ENCODE measurements around the gene MFSD6. TPM values are rescaled to one million over a fixed set of nuclear protein-coding genes. Genes with fewer than 3 reads are reported as not detected.

MFSD6 gene
- total and polyA plus RNA-seq, 2 of the 8 experiments (the other 6 are each of a cell fraction or from before 2014, with no cell fraction given): 1.8 to 5.1 TPM

- Histone ChIP-seq H4K5ac (ENCODE audit: insufficient read length, low read depth, low read length) (no peak overlapping the region), H2BK5ac (ENCODE audit: low read depth, low read length) (no peak overlapping the region), H3K79me1 (ENCODE audit: low read depth, low read length) (no peaks in the 10 kb centered on the region), H3K56ac (replicated peaks; ENCODE audit: insufficient read length, low read depth, low read length) (no peak overlapping the region), H3K36me3 (ENCODE audit: control insufficient read depth in 2 of 4, insufficient read depth in 4 of 4, low read length in 3 of 4) (no peaks in the 10 kb centered on the region), H3K9ac (replicated peaks in 1 of 4; ENCODE audit: extremely low read depth in 1 of 4, low read depth in 3 of 4, low read length in 3 of 4) (no peak overlapping the region), H2AFZ (ENCODE audit: low read length) (no peak overlapping the region), H3K27ac (ENCODE audit: low read depth, low read length) (no peak overlapping the region), H3K23me2 (ENCODE audit: low read depth, low read length) (no peaks in the 10 kb centered on the region), H3K79me2 (ENCODE audit: control insufficient read depth in 1 of 2, insufficient read depth in 2 of 2, low read length in 2 of 2) (no peaks in the 10 kb centered on the region), H3K4ac (replicated peaks; ENCODE audit: insufficient read length, low read depth, low read length) (no peak overlapping the region), H3K23ac (ENCODE audit: insufficient read length) (no peak overlapping the region), H3K18ac (ENCODE audit: extremely low read depth, low read length) (no peak overlapping the region), H4K91ac (replicated peaks; ENCODE audit: insufficient read length, low read length) (no peak overlapping the region), H2BK12ac (ENCODE audit: low read depth, low read length) (no peak overlapping the region), H3K9me3 (ENCODE audit: insufficient read depth in 2 of 2, low read depth in 1 of 2, low read length in 1 of 2) (no peaks in the 10 kb centered on the region), H3K4me3 (ENCODE audit: extremely low read depth in 1 of 4, insufficient read depth in 2 of 4, low read depth in 3 of 4, low read length in 4 of 4) (no peak overlapping the region), H2BK120ac (replicated peaks; ENCODE audit: low read depth, low read length) (no peak overlapping the region), H4K8ac (ENCODE audit: extremely low read depth, insufficient read depth, low read length) (no peak overlapping the region), H2BK20ac (ENCODE audit: low read length) (no peak overlapping the region), H2BK15ac (ENCODE audit: low read length) (no peak overlapping the region), H2AK5ac (ENCODE audit: low read depth, low read length) (no peak overlapping the region), H3K4me1 (replicated peaks in 1 of 4; ENCODE audit: control insufficient read depth in 3 of 4, insufficient read depth in 4 of 4, low read length in 3 of 4) (peaks cover 5 to 11% (median 8%) of the 10 kb centered on the region in 4 experiments), H4K20me1 (replicated peaks in 1 of 2; ENCODE audit: control insufficient read depth in 1 of 2, insufficient read depth in 2 of 2, low read length in 2 of 2) (no peaks in the 10 kb centered on the region), H3K14ac (ENCODE audit: insufficient read length) (no peak overlapping the region), H3K27me3 (replicated peaks in 1 of 4; ENCODE audit: control insufficient read depth in 3 of 4, extremely low read depth in 1 of 4, insufficient read depth in 3 of 4, low read length in 3 of 4) (no peaks in the 10 kb centered on the region; a peak in 1 of 7 replicates), H3K4me2 (ENCODE audit: insufficient read depth in 1 of 2, low read depth in 2 of 2, low read length in 2 of 2) (no peak overlapping the region)
- DNase-seq (ENCODE audit: low read depth in 1 of 2, low spot score in 2 of 2) (no peak), FAIRE-seq (no peak)
- TF ChIP-seq BACH1 (IDR thresholded peaks at IDR 0.05; ENCODE audit: low read length): no peak
- no peak for TF ChIP-seq CEBPB (IDR thresholded peaks at IDR 0.05; ENCODE audit: low read depth, low read length)
- TF ChIP-seq RFX5 (IDR thresholded peaks at IDR 0.05; ENCODE audit: borderline replicate concordance, low read depth, low read length): no peak
- no peak for TF ChIP-seq KDM5A (IDR thresholded peaks at IDR 0.05; ENCODE audit: low read length)
- TF ChIP-seq TAF7 (optimal IDR thresholded peaks at IDR 0.05; ENCODE audit: borderline replicate concordance, low read depth, low read length): no peak
- no peak for TF ChIP-seq TBP (IDR thresholded peaks at IDR 0.05; ENCODE audit: low read depth, low read length)
- no peak for TF ChIP-seq CTBP2 (IDR thresholded peaks at IDR 0.05; ENCODE audit: borderline replicate concordance, insufficient read depth, insufficient read length, low read length)
- TF ChIP-seq ATF3 (IDR thresholded peaks at IDR 0.05; ENCODE audit: insufficient read depth, low read depth, low read length): no peak
- TF ChIP-seq SP1 (IDR thresholded peaks at IDR 0.05; ENCODE audit: low read depth, low read length): no peak
- TF ChIP-seq HDAC2 (IDR thresholded peaks at IDR 0.05; ENCODE audit: borderline replicate concordance in 1 of 2, low read depth in 2 of 2, low read length in 2 of 2): no peak
- no peak for TF ChIP-seq SP2 (IDR thresholded peaks at IDR 0.05; ENCODE audit: low read length)
- TF ChIP-seq USF2 (IDR thresholded peaks at IDR 0.05; ENCODE audit: low read length): no peak
- ChIA-PET CTCF (ENCODE audit: partially characterized antibody) (interaction anchor here (1.8 kb wide), 1 partner anchor 265 kb away, joined by 7 read pairs; no protein-coding TSS in a partner anchor), POLR2A (ENCODE audit: partially characterized antibody) (no interaction called here)
- WGBS, 2 experiments (ENCODE audit: extremely low coverage in 1 of 2, insufficient coverage in 1 of 2, insufficient read length in 1 of 2, insufficient replicate concordance in 2 of 2, low coverage in 1 of 2, low lambda C conversion rate in 2 of 2, missing lambda C conversion rate in 1 of 2): 70% methylated on average over 4 of the region's 4 CpGs; no CpG with 5 or more reads in 1 of the 2 experiments
Measured at GRCh38 chr2:190415251-190415650, 7.1 kb downstream of the MFSD6 start.
